Measurements from ENCODE around the gene DDC.

Gene DDC

GRCh38 chr7:50512384-50512783, 52.8 kb downstream of the DDC start:
- no peak for DNase-seq

- DNase-seq = no peak
These were observed 55.7 kb downstream of the DDC start for GRCh38 chr7:50509459-50509858.

GRCh38 chr7:50508471-50508943, 56.7 kb downstream of the DDC start:
- DNase-seq = no peak

GRCh38 chr7:50507898-50508470, 57.2 kb downstream of the DDC start:
- no peak for DNase-seq

GRCh38 chr7:50505553-50506210, 59.5 kb downstream of the DDC start:
- no peak for DNase-seq

GRCh38 chr7:50504646-50505546, 60.3 kb downstream of the DDC start:
- no peak for DNase-seq

GRCh38 chr7:50502947-50503346, 62.3 kb downstream of the DDC start:
- no peak for DNase-seq

- DNase-seq = no peak
These were observed 63.1 kb downstream of the DDC start for GRCh38 chr7:50502001-50502684.

GRCh38 chr7:50499092-50499491, 66.1 kb downstream of the DDC start:
- DNase-seq = no peak

- no peak for DNase-seq
These were observed 67.2 kb downstream of the DDC start for GRCh38 chr7:50497968-50498367.

GRCh38 chr7:50497068-50497642, 68.0 kb downstream of the DDC start:
- DNase-seq = no peak

- no peak for DNase-seq
These were observed 68.6 kb downstream of the DDC start for GRCh38 chr7:50496569-50496968.

GRCh38 chr7:50495746-50496145, 69.5 kb downstream of the DDC start:
- no peak for DNase-seq

- no peak for DNase-seq
These were observed 72.3 kb downstream of the DDC start for GRCh38 chr7:50492770-50493519.

GRCh38 chr7:50491943-50492342, 73.3 kb downstream of the DDC start:
- DNase-seq = no peak

- DNase-seq = no peak
These were observed 74.0 kb downstream of the DDC start for GRCh38 chr7:50491209-50491608.

GRCh38 chr7:50488379-50488778, 76.8 kb downstream of the DDC start:
- no peak for DNase-seq

GRCh38 chr7:50486512-50486911, 78.7 kb downstream of the DDC start:
- no peak for DNase-seq

- DNase-seq = no peak
These were observed 83.3 kb downstream of the DDC start for GRCh38 chr7:50481867-50482266.

GRCh38 chr7:50480797-50481196, 84.4 kb downstream of the DDC start:
- no peak for DNase-seq

- DNase-seq = no peak
These were observed 85.3 kb downstream of the DDC start for GRCh38 chr7:50479743-50480517.
